ENCODE measurements around the gene KCNIP3. TPM values are rescaled to one million over a fixed set of nuclear protein-coding genes. Genes with fewer than 3 reads are reported as not detected.

The KCNIP3 gene
- polyA plus RNA-seq, 1 of the 3 experiments (the other 2 are of a cell fraction): 0.97 TPM

- no peak for TF ChIP-seq CTCF (IDR thresholded peaks at IDR 0.05)
- no peak for TF ChIP-seq EZH2phosphoT487 (IDR thresholded peaks at IDR 0.05; ENCODE audit: borderline replicate concordance, low read depth)
- no peak for TF ChIP-seq FOSL2 (IDR thresholded peaks at IDR 0.05; ENCODE audit: borderline replicate concordance, low read depth)
- no peak for TF ChIP-seq RFX5 (IDR thresholded peaks at IDR 0.05; ENCODE audit: low read length)
- no peak for TF ChIP-seq GABPA (IDR thresholded peaks at IDR 0.05; ENCODE audit: low read depth)
- TF ChIP-seq, protein P1, sequence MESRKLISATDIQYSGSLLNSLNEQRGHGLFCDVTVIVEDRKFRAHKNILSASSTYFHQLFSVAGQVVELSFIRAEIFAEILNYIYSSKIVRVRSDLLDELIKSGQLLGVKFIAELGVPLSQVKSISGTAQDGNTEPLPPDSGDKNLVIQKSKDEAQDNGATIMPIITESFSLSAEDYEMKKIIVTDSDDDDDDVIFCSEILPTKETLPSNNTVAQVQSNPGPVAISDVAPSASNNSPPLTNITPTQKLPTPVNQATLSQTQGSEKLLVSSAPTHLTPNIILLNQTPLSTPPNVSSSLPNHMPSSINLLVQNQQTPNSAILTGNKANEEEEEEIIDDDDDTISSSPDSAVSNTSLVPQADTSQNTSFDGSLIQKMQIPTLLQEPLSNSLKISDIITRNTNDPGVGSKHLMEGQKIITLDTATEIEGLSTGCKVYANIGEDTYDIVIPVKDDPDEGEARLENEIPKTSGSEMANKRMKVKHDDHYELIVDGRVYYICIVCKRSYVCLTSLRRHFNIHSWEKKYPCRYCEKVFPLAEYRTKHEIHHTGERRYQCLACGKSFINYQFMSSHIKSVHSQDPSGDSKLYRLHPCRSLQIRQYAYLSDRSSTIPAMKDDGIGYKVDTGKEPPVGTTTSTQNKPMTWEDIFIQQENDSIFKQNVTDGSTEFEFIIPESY (IDR thresholded peaks at IDR 0.05; ENCODE audit: borderline replicate concordance, low read depth): no peak
- TF ChIP-seq EP300 (IDR thresholded peaks at IDR 0.05; ENCODE audit: borderline replicate concordance in 1 of 2, low read depth in 1 of 2, low read length in 1 of 2): no peak
Observed at GRCh38 chr2:95359501-95359930, 62.4 kb downstream of the KCNIP3 start (continued).

GRCh38 chr2:95361216-95361980 lies 64.3 kb downstream of the KCNIP3 start:
- DNase-seq: no peak
- no peaks in the 10 kb centered on the region for H3K79me2 ChIP-seq (ENCODE audit: insufficient read depth)
- peaks cover 20% of the 10 kb centered on the region; the same call in 1 of the 2 replicates for H3K27me3 ChIP-seq (ENCODE audit: insufficient read depth)
- no peak overlapping the region for H3K4me3 ChIP-seq (ENCODE audit: low read depth in 2 of 2, low read length in 1 of 2)
- no peaks in the 10 kb centered on the region for H3F3A ChIP-seq (replicated peaks; ENCODE audit: insufficient read depth)
- no peaks in the 10 kb centered on the region for H3K4me1 ChIP-seq (ENCODE audit: control insufficient read depth in 1 of 2, insufficient read depth in 2 of 2, low read depth in 1 of 2, low read length in 1 of 2)
- H3K27ac ChIP-seq (ENCODE audit: low read depth in 2 of 2, low read length in 1 of 2): no peak overlapping the region
- no peak overlapping the region for H3K9ac ChIP-seq
- ChIA-PET CTCF (interaction anchor here (0.8 kb wide), 2 partner anchors 14 to 16 kb away, joined by 3 read pairs; no protein-coding TSS in a partner anchor), POLR2A (no interaction called here)
- no peaks in the 10 kb centered on the region for H3K36me3 ChIP-seq (replicated peaks in 1 of 2; ENCODE audit: control insufficient read depth in 1 of 2, insufficient read depth in 2 of 2, low read length in 1 of 2)
- no peaks in the 10 kb centered on the region for H3K9me3 ChIP-seq
- whole genome bisulfite sequencing (ENCODE audit: low lambda C conversion rate): 21% methylated on average over 9 of the region's 9 CpGs
- H3K4me2 ChIP-seq: no peak overlapping the region
- no peaks in the 10 kb centered on the region for H4K20me1 ChIP-seq (ENCODE audit: insufficient read depth)
- no peaks in the 10 kb centered on the region for H3K9me2 ChIP-seq
- TF ChIP-seq PBX3 (IDR thresholded peaks at IDR 0.05): no peak
- TF ChIP-seq TCF12 (IDR thresholded peaks at IDR 0.05): no peak
- TF ChIP-seq, protein P1 (IDR thresholded peaks at IDR 0.05; ENCODE audit: borderline replicate concordance, low read depth): no peak
- no peak for TF ChIP-seq ELF1 (IDR thresholded peaks at IDR 0.05)
- TF ChIP-seq CHD2 (IDR thresholded peaks at IDR 0.05; ENCODE audit: low read length, partially characterized antibody): no peak
- no peak for TF ChIP-seq CTCF (IDR thresholded peaks at IDR 0.05)
- TF ChIP-seq RXRA (IDR thresholded peaks at IDR 0.05; ENCODE audit: borderline replicate concordance, low read depth): no peak
- TF ChIP-seq YY1 (IDR thresholded peaks at IDR 0.05; ENCODE audit: low read depth): no peak
- no peak for TF ChIP-seq JUND (IDR thresholded peaks at IDR 0.05)
- TF ChIP-seq MEF2A (IDR thresholded peaks at IDR 0.05; ENCODE audit: borderline replicate concordance, low read depth): no peak
- no peak for TF ChIP-seq SIN3A (IDR thresholded peaks at IDR 0.05; ENCODE audit: borderline replicate concordance, low read depth, low read length)
- H2AFZ ChIP-seq (ENCODE audit: low read depth): no peak overlapping the region
